ENCODE data around the gene AKAP6. TPM values are rescaled to one million over a fixed set of nuclear protein-coding genes. Genes with fewer than 3 reads are reported as not detected.
A peak's percentile ranks its signal among the peaks of the same experiment; 100 is the strongest.

AKAP6 gene
- total RNA-seq, 1 donor from 2014 or later: 600 TPM

DNA sequence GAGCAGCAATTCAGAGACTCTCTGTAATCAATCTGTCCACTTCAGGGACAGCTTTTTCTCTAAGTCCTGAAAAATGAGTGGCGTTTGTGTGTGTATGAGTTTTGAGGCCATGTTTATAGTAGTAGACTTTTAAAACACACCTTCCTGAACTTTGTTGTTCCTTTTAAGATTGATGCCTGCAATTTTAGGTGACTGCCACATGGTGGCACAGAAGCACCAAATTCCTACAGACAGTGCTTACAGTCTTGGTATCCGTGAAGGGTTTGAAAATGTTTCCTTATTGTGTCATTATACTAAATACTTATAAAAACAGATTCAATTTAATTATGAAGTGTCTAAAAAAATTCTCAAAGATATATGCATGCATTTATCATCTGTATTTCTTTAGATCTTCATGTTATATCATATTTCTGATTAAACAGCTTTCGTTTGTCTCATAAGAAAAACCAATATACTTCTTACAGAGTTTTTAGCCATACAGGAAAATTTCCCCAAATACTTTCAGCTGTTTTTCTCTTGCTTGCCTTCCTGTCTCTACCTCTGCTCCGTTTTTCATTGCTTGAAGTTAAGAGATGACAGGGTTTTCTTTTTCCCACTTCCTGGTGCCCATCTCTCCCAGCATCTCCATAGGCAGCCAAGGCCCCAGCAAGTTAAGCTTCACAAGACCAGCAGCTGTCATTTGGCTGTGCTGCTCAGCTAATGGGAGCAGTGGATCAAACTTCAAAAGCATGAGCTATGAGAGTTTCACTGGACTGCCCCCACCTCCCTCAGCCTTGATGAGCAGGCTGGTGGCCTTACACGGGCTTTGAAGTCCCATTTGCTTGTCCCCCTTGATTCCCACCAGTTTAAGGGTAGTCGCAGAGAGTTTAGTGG lies 259.6 kb downstream of the AKAP6 start:
- TF ChIP-seq, protein P1, sequence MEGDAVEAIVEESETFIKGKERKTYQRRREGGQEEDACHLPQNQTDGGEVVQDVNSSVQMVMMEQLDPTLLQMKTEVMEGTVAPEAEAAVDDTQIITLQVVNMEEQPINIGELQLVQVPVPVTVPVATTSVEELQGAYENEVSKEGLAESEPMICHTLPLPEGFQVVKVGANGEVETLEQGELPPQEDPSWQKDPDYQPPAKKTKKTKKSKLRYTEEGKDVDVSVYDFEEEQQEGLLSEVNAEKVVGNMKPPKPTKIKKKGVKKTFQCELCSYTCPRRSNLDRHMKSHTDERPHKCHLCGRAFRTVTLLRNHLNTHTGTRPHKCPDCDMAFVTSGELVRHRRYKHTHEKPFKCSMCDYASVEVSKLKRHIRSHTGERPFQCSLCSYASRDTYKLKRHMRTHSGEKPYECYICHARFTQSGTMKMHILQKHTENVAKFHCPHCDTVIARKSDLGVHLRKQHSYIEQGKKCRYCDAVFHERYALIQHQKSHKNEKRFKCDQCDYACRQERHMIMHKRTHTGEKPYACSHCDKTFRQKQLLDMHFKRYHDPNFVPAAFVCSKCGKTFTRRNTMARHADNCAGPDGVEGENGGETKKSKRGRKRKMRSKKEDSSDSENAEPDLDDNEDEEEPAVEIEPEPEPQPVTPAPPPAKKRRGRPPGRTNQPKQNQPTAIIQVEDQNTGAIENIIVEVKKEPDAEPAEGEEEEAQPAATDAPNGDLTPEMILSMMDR (IDR thresholded peaks at IDR 0.05; ENCODE audit: partially characterized antibody, unreplicated experiment): peak; percentile 79
- no peak for DNase-seq
- H3K4me1 Mint-ChIP-seq (ENCODE audit: low read depth, unreplicated experiment): no peaks in the 10 kb centered on the region
- peaks cover 12% of the 10 kb centered on the region for H3K36me3 Mint-ChIP-seq (ENCODE audit: unreplicated experiment)
- H3K27ac Mint-ChIP-seq (ENCODE audit: unreplicated experiment): no peak overlapping the region
- H3K9me3 Mint-ChIP-seq (ENCODE audit: unreplicated experiment): peaks cover 30% of the 10 kb centered on the region
- no peak overlapping the region for H3K4me3 Mint-ChIP-seq (ENCODE audit: unreplicated experiment)
- peaks cover 14% of the 10 kb centered on the region for H3K27me3 Mint-ChIP-seq (ENCODE audit: unreplicated experiment)

DNA sequence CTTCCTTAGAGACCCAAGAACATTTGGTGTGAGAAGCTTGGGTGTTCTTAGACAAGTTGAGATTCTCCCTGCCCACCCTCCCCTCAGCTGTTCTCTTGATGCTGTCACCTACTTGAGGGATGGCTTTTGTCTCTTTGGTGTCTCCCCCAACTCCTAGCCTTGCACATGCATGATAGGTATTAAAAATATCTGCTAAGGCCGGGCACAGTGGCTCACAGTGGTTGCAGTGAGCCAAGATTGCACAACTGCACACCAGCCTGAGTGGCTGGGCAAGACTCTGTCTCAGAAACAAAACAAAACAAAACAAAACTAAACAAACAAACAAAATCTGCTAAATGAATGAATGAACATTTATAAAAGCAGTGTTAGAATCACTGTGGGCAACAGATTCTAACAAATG lies 261.1 kb downstream of the AKAP6 start:
- H3K4me3 Mint-ChIP-seq (ENCODE audit: unreplicated experiment): no peak overlapping the region
- H3K27me3 Mint-ChIP-seq (ENCODE audit: unreplicated experiment): peaks cover 12% of the 10 kb centered on the region
- H3K27ac Mint-ChIP-seq (ENCODE audit: unreplicated experiment): no peak overlapping the region
- no peak for DNase-seq
- H3K36me3 Mint-ChIP-seq (ENCODE audit: unreplicated experiment): peaks cover 12% of the 10 kb centered on the region
- H3K9me3 Mint-ChIP-seq (ENCODE audit: unreplicated experiment): peaks cover 16% of the 10 kb centered on the region
- H3K4me1 Mint-ChIP-seq (ENCODE audit: low read depth, unreplicated experiment): no peaks in the 10 kb centered on the region
- TF ChIP-seq, protein P1 (IDR thresholded peaks at IDR 0.05; ENCODE audit: partially characterized antibody, unreplicated experiment): no peak

- H3K36me3 Mint-ChIP-seq (ENCODE audit: unreplicated experiment): peaks cover 3% of the 10 kb centered on the region
- no peak for DNase-seq
- peaks cover 15% of the 10 kb centered on the region for H3K9me3 Mint-ChIP-seq (ENCODE audit: unreplicated experiment)
- no peak overlapping the region for H3K27ac Mint-ChIP-seq (ENCODE audit: unreplicated experiment)
- peaks cover 3% of the 10 kb centered on the region for H3K4me1 Mint-ChIP-seq (ENCODE audit: low read depth, unreplicated experiment)
- TF ChIP-seq, protein P1 (IDR thresholded peaks at IDR 0.05; ENCODE audit: partially characterized antibody, unreplicated experiment): no peak
- peaks cover 6% of the 10 kb centered on the region for H3K27me3 Mint-ChIP-seq (ENCODE audit: unreplicated experiment)
- no peak overlapping the region for H3K4me3 Mint-ChIP-seq (ENCODE audit: unreplicated experiment)
Measured at GRCh38 chr14:32593290-32593942, 264.3 kb downstream of the AKAP6 start.

GRCh38 chr14:32594766-32595165 lies 265.7 kb downstream of the AKAP6 start:
- TF ChIP-seq, protein P1 (IDR thresholded peaks at IDR 0.05; ENCODE audit: partially characterized antibody, unreplicated experiment): no peak

GRCh38 chr14:32595497-32595896 lies 266.4 kb downstream of the AKAP6 start:
- H3K4me3 Mint-ChIP-seq (ENCODE audit: unreplicated experiment): no peak overlapping the region
- H3K9me3 Mint-ChIP-seq (ENCODE audit: unreplicated experiment): peaks cover 17% of the 10 kb centered on the region
- TF ChIP-seq, protein P1 (IDR thresholded peaks at IDR 0.05; ENCODE audit: partially characterized antibody, unreplicated experiment): no peak
- H3K27me3 Mint-ChIP-seq (ENCODE audit: unreplicated experiment): peaks cover 6% of the 10 kb centered on the region
- H3K36me3 Mint-ChIP-seq (ENCODE audit: unreplicated experiment): peaks cover 3% of the 10 kb centered on the region
- H3K4me1 Mint-ChIP-seq (ENCODE audit: low read depth, unreplicated experiment): peaks cover 6% of the 10 kb centered on the region
- no peak overlapping the region for H3K27ac Mint-ChIP-seq (ENCODE audit: unreplicated experiment)
- no peak for DNase-seq

More at GRCh38 chr14:32594766-32595165, 265.7 kb downstream of the AKAP6 start:
- no peak for DNase-seq
- peaks cover 6% of the 10 kb centered on the region for H3K4me1 Mint-ChIP-seq (ENCODE audit: low read depth, unreplicated experiment)
- H3K27me3 Mint-ChIP-seq (ENCODE audit: unreplicated experiment): peaks cover 6% of the 10 kb centered on the region
- no peak overlapping the region for H3K4me3 Mint-ChIP-seq (ENCODE audit: unreplicated experiment)
- H3K36me3 Mint-ChIP-seq (ENCODE audit: unreplicated experiment): peaks cover 3% of the 10 kb centered on the region
- H3K9me3 Mint-ChIP-seq (ENCODE audit: unreplicated experiment): peaks cover 17% of the 10 kb centered on the region
- H3K27ac Mint-ChIP-seq (ENCODE audit: unreplicated experiment): no peak overlapping the region

All from glutamatergic neuron (in vitro differentiated cells).